ENCODE results near the gene NRP1. TPM values are rescaled to one million over a fixed set of nuclear protein-coding genes. Genes with fewer than 3 reads are reported as not detected.

NRP1 gene
- total and polyA plus RNA-seq, 4 donors = 14.6 to 55.6 (median 37.8) TPM

GRCh38 chr10:33326933-33327332 lies 7.5 kb downstream of the NRP1 start:
- no peaks in the 10 kb centered on the region for H3K27me3 ChIP-seq (ENCODE audit: control insufficient read depth in 4 of 4, insufficient read depth in 4 of 4, low read length in 3 of 4)
- H3K4me1 ChIP-seq (ENCODE audit: control insufficient read depth in 4 of 4, insufficient read depth in 4 of 4, low read length in 3 of 4) = peaks cover 5 to 37% (median 26%) of the 10 kb centered on the region in 4 donors
- no peak overlapping the region for H3K4me3 ChIP-seq (ENCODE audit: low read depth in 1 of 3, low read length in 3 of 3)
- DNase-seq (ENCODE audit: low spot score) = no peak
- H3K36me3 ChIP-seq (ENCODE audit: control insufficient read depth in 4 of 4, insufficient read depth in 3 of 4, low read depth in 1 of 4, low read length in 3 of 4) = peaks cover 0 to 12% (median 7%) of the 10 kb centered on the region in 4 donors
- peak in 1 of 2 donors; percentile 32 for TF ChIP-seq HNF4A (conservative IDR thresholded peaks at IDR 0.05)
- peak in 1 of 2 donors; percentile 12 for TF ChIP-seq RAD21 (IDR thresholded peaks at IDR 0.05)
- no peak for TF ChIP-seq MAX (IDR thresholded peaks at IDR 0.05)
- peak in 1 of 2 donors; percentile 7 for TF ChIP-seq RXRA (IDR thresholded peaks at IDR 0.05)
- TF ChIP-seq FOXA1 (IDR thresholded peaks at IDR 0.05) = no peak
- H3K9me3 ChIP-seq (ENCODE audit: control insufficient read depth in 4 of 4, low read length in 3 of 4) = no peaks in the 10 kb centered on the region
- H3K9ac ChIP-seq (ENCODE audit: low read depth in 1 of 2, low read length in 2 of 2) = no peak overlapping the region
- H3K27ac ChIP-seq (ENCODE audit: low read depth in 1 of 2, low read length in 2 of 2) = no peak overlapping the region
- WGBS = 18% methylated on average over 2 of the region's 2 CpGs

DNA sequence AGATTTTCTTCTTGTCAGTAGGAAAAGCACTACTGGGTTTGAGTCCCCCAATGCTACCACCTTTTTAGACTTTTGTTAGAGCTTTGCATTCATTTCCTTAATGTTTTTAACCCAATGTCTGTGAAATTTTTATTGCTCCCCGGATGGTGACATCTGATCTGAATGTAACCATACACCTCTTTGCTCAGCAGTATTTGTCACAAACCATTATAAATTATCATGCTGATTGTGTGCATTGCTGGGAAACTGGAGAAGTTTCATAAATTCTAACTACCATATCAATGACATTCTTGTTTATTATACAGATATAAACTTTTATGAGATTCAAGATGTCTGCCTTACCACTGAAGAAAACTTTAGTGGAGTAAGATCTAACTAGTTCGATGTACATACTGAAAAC lies 8.5 kb downstream of the NRP1 start:
- no peak for DNase-seq (ENCODE audit: low spot score)
- no peaks in the 10 kb centered on the region for H3K27me3 ChIP-seq (ENCODE audit: control insufficient read depth in 4 of 4, insufficient read depth in 4 of 4, low read length in 3 of 4)
- TF ChIP-seq, protein P1, sequence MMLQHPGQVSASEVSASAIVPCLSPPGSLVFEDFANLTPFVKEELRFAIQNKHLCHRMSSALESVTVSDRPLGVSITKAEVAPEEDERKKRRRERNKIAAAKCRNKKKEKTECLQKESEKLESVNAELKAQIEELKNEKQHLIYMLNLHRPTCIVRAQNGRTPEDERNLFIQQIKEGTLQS (IDR thresholded peaks at IDR 0.05) = no peak
- TF ChIP-seq ZBTB33 (IDR thresholded peaks at IDR 0.05) = no peak
- TF ChIP-seq FOXA2 (IDR thresholded peaks at IDR 0.05) = no peak
- no peak for TF ChIP-seq HNF4G (IDR thresholded peaks at IDR 0.05)
- no peak for TF ChIP-seq TAF1 (conservative IDR thresholded peaks at IDR 0.05)
- no peak for TF ChIP-seq GABPA (IDR thresholded peaks at IDR 0.05 in 1 of 2, conservative IDR thresholded peaks at IDR 0.05 in 1 of 2)
- no peak for TF ChIP-seq HNF4A (conservative IDR thresholded peaks at IDR 0.05)
- TF ChIP-seq, protein P2, sequence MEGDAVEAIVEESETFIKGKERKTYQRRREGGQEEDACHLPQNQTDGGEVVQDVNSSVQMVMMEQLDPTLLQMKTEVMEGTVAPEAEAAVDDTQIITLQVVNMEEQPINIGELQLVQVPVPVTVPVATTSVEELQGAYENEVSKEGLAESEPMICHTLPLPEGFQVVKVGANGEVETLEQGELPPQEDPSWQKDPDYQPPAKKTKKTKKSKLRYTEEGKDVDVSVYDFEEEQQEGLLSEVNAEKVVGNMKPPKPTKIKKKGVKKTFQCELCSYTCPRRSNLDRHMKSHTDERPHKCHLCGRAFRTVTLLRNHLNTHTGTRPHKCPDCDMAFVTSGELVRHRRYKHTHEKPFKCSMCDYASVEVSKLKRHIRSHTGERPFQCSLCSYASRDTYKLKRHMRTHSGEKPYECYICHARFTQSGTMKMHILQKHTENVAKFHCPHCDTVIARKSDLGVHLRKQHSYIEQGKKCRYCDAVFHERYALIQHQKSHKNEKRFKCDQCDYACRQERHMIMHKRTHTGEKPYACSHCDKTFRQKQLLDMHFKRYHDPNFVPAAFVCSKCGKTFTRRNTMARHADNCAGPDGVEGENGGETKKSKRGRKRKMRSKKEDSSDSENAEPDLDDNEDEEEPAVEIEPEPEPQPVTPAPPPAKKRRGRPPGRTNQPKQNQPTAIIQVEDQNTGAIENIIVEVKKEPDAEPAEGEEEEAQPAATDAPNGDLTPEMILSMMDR (IDR thresholded peaks at IDR 0.05; ENCODE audit: low read depth, low read length, missing input control) = no peak
- TF ChIP-seq SP1 (IDR thresholded peaks at IDR 0.05) = no peak
- no peak overlapping the region for H3K27ac ChIP-seq (ENCODE audit: low read depth in 1 of 2, low read length in 2 of 2)
- no peaks in the 10 kb centered on the region for H3K9me3 ChIP-seq (ENCODE audit: control insufficient read depth in 4 of 4, low read length in 3 of 4)
- H3K36me3 ChIP-seq (ENCODE audit: control insufficient read depth in 4 of 4, insufficient read depth in 3 of 4, low read depth in 1 of 4, low read length in 3 of 4) = peaks cover 0 to 12% (median 7%) of the 10 kb centered on the region in 4 donors
- WGBS = 81% methylated on average over 2 of the region's 2 CpGs
- H3K9ac ChIP-seq (ENCODE audit: low read depth in 1 of 2, low read length in 2 of 2) = no peak overlapping the region
- H3K4me1 ChIP-seq (ENCODE audit: control insufficient read depth in 4 of 4, insufficient read depth in 4 of 4, low read length in 3 of 4) = peaks cover 5 to 34% (median 19%) of the 10 kb centered on the region in 4 donors
- no peak overlapping the region for H3K4me3 ChIP-seq (ENCODE audit: low read depth in 1 of 3, low read length in 3 of 3)

GRCh38 chr10:33323721-33324120 lies 10.7 kb downstream of the NRP1 start:
- no peaks in the 10 kb centered on the region for H3K27me3 ChIP-seq (ENCODE audit: control insufficient read depth in 4 of 4, insufficient read depth in 4 of 4, low read length in 3 of 4)
- peaks cover 5 to 24% (median 16%) of the 10 kb centered on the region in 4 donors for H3K4me1 ChIP-seq (ENCODE audit: control insufficient read depth in 4 of 4, insufficient read depth in 4 of 4, low read length in 3 of 4)
- H3K4me3 ChIP-seq (ENCODE audit: low read depth in 1 of 3, low read length in 3 of 3) = no peak overlapping the region
- WGBS = 82% methylated on average over 6 of the region's 6 CpGs
- peaks cover 0 to 3% (median 1%) of the 10 kb centered on the region in 4 donors for H3K36me3 ChIP-seq (ENCODE audit: control insufficient read depth in 4 of 4, insufficient read depth in 3 of 4, low read depth in 1 of 4, low read length in 3 of 4)
- no peak for DNase-seq (ENCODE audit: low spot score)
- H3K9ac ChIP-seq (ENCODE audit: low read depth in 1 of 2, low read length in 2 of 2) = no peak overlapping the region
- H3K9me3 ChIP-seq (ENCODE audit: control insufficient read depth in 4 of 4, low read length in 3 of 4) = no peaks in the 10 kb centered on the region
- TF ChIP-seq RXRA (IDR thresholded peaks at IDR 0.05) (no peak), GABPA (IDR thresholded peaks at IDR 0.05 in 1 of 2, conservative IDR thresholded peaks at IDR 0.05 in 1 of 2) (no peak), JUND (IDR thresholded peaks at IDR 0.05) (no peak)
- H3K27ac ChIP-seq (ENCODE audit: low read depth in 1 of 2, low read length in 2 of 2) = no peak overlapping the region
